RWPE2 (cell line): ENCODE results near the gene KRT85.

Source experiments
- ATAC-seq: fragments of 200-7000 bp; cut with Tn5 transposase; 3 replicates; pipeline ENCODE4 v1.9.1; 2021; ENCODE audit warnings: low read depth
- DNase-seq: peaks from one replicate; pipeline ENCODE4 v3.0.0-alpha.2; 2020; ENCODE audit warnings: low spot score
- H3K27ac ChIP-seq: fragments of 450-650 bp; 2 replicates; pipeline ENCODE4 v1.5.1; 2017; ENCODE audit warnings: mild to moderate bottlenecking; ENCODE audit not compliant: poor library complexity, severe bottlenecking
- H3K27me3 ChIP-seq: fragments of 250-450 bp; sonication (Bioruptor Pico); 2 replicates; pipeline ENCODE4 v1.5.1; 2021; ENCODE audit warnings: mild to moderate bottlenecking, moderate library complexity; ENCODE audit not compliant: insufficient read depth, poor library complexity, severe bottlenecking
- H3K36me3 ChIP-seq: fragments of 250-450 bp; sonication (Bioruptor Pico); 2 replicates; pipeline ENCODE4 v1.5.1; 2020; ENCODE audit warnings: low read depth, mild to moderate bottlenecking, moderate library complexity
- H3K4me1 ChIP-seq: fragments of 250-450 bp; sonication (Bioruptor Pico); 2 replicates; pipeline ENCODE4 v1.5.1; 2021; ENCODE audit warnings: mild to moderate bottlenecking, moderate library complexity; ENCODE audit not compliant: insufficient read depth, poor library complexity, severe bottlenecking
- H3K4me3 ChIP-seq: fragments of 250-450 bp; sonication (Bioruptor Pico); 2 replicates; pipeline ENCODE4 v1.5.1; 2021; ENCODE audit warnings: mild to moderate bottlenecking, moderate library complexity; ENCODE audit not compliant: severe bottlenecking
- H3K9me3 ChIP-seq: fragments of 250-450 bp; sonication (Bioruptor Pico); 2 replicates; pipeline ENCODE4 v1.5.1; 2021; ENCODE audit warnings: mild to moderate bottlenecking, moderate library complexity; ENCODE audit not compliant: severe bottlenecking
- CTCF ChIP-seq: fragments of 450-650 bp; IDR thresholded peaks from one replicate; pipeline ENCODE4 v1.5.1; 2017; ENCODE audit warnings: mild to moderate bottlenecking, moderate library complexity; ENCODE audit not compliant: poor library complexity, severe bottlenecking

Gene KRT85

GRCh38 chr12:52356031-52356761 lies 11.1 kb downstream of the KRT85 start:
- Histone ChIP-seq H3K36me3 (no peaks in the 10 kb centered on the region), H3K27ac (no peak overlapping the region), H3K9me3 (no peaks in the 10 kb centered on the region), H3K27me3 (no peaks in the 10 kb centered on the region), H3K4me3 (no peak overlapping the region), H3K4me1 (no peaks in the 10 kb centered on the region)
- ATAC-seq, result no peak
- TF ChIP-seq CTCF, result no peak
- DNase-seq, result no peak

- Histone ChIP-seq H3K27ac (no peak overlapping the region), H3K36me3 (no peaks in the 10 kb centered on the region), H3K4me3 (no peak overlapping the region), H3K4me1 (no peaks in the 10 kb centered on the region), H3K27me3 (no peaks in the 10 kb centered on the region), H3K9me3 (no peaks in the 10 kb centered on the region)
- DNase-seq, result no peak
- ATAC-seq, result no peak
- TF ChIP-seq CTCF, result no peak
Measured at GRCh38 chr12:52355176-52355575, 12.1 kb downstream of the KRT85 start.

GRCh38 chr12:52354200-52354599 lies 13.1 kb downstream of the KRT85 start:
- DNase-seq (no peak), ATAC-seq (no peak)
- H3K36me3 ChIP-seq, result no peaks in the 10 kb centered on the region
- no peak overlapping the region for H3K4me3 ChIP-seq
- H3K27ac ChIP-seq, result no peak overlapping the region
- no peaks in the 10 kb centered on the region for H3K27me3 ChIP-seq
- H3K9me3 ChIP-seq, result no peaks in the 10 kb centered on the region
- no peak for TF ChIP-seq CTCF
- peaks cover 5% of the 10 kb centered on the region for H3K4me1 ChIP-seq

- Histone ChIP-seq H3K4me1 (peaks cover 7% of the 10 kb centered on the region), H3K9me3 (no peaks in the 10 kb centered on the region), H3K27ac (no peak overlapping the region), H3K36me3 (no peaks in the 10 kb centered on the region), H3K4me3 (no peak overlapping the region), H3K27me3 (no peaks in the 10 kb centered on the region)
- ATAC-seq (no peak), DNase-seq (no peak)
- no peak for TF ChIP-seq CTCF
Measured at GRCh38 chr12:52353766-52354165, 13.5 kb downstream of the KRT85 start.

GRCh38 chr12:52352951-52353350 lies 14.3 kb downstream of the KRT85 start:
- no peak for ATAC-seq
- H3K27me3 ChIP-seq, result no peaks in the 10 kb centered on the region
- no peak for TF ChIP-seq CTCF

More at GRCh38 chr12:52352951-52353350, 14.3 kb downstream of the KRT85 start:
- Histone ChIP-seq H3K27ac (no peak overlapping the region), H3K4me1 (peaks cover 7% of the 10 kb centered on the region), H3K9me3 (no peaks in the 10 kb centered on the region), H3K36me3 (no peaks in the 10 kb centered on the region), H3K4me3 (no peak overlapping the region)
- no peak for DNase-seq
